ENCODE measurements around the gene ARCN1.
A peak's percentile ranks its signal among the peaks of the same experiment; 100 is the strongest.
"Not testable (repeated sequence)": the region's sequence is repeated elsewhere in the genome, so short reads cannot be mapped to it uniquely, and the experiment has no call there.

The ARCN1 gene

DNA sequence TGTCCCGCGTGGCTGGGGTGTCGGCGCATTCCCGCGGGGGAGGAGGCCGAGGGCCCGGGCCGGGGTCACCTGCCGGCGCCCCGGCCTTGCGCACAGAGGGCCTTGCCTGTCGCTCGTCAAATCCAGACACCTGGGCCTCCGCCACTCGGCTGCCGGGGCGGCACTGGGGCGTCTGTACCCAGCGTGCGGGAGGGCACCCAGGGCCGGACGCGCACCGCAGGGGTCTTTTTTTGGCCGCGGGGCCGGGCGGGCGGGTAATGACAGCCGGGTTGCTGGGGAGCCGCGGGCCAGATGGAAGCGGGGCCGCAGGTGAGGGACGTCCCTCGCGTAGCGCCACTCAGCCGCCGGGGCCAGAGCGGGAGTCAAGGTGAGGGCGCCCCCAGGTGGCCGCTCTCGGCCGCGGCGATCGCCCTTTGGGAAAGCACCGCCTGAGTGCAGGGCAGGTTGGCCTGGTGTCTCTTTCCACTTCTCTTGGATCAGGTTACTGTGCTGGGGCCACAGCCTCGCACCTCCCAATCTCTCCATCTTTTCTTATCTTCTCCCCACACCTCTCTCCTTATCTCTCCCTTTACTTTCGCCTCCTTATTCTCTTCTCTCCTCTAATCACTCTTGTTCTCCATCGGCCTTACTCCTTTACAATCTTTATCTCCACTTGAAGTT lies 38.7 kb downstream of the ARCN1 start:
- TF ChIP-seq, protein P1, sequence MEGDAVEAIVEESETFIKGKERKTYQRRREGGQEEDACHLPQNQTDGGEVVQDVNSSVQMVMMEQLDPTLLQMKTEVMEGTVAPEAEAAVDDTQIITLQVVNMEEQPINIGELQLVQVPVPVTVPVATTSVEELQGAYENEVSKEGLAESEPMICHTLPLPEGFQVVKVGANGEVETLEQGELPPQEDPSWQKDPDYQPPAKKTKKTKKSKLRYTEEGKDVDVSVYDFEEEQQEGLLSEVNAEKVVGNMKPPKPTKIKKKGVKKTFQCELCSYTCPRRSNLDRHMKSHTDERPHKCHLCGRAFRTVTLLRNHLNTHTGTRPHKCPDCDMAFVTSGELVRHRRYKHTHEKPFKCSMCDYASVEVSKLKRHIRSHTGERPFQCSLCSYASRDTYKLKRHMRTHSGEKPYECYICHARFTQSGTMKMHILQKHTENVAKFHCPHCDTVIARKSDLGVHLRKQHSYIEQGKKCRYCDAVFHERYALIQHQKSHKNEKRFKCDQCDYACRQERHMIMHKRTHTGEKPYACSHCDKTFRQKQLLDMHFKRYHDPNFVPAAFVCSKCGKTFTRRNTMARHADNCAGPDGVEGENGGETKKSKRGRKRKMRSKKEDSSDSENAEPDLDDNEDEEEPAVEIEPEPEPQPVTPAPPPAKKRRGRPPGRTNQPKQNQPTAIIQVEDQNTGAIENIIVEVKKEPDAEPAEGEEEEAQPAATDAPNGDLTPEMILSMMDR (conservative IDR thresholded peaks at IDR 0.05; ENCODE audit: low read depth, low read length), result peak; percentile 82
- no peak overlapping the region for H3K4me3 ChIP-seq (ENCODE audit: low read length)
- no peak for DNase-seq (ENCODE audit: low read depth)

- H3K4me3 ChIP-seq (ENCODE audit: low read length); DNase-seq (ENCODE audit: low read depth): not testable (repeated sequence)
Measured at GRCh38 chr11:118611433-118611795, 39.2 kb downstream of the ARCN1 start.

DNA sequence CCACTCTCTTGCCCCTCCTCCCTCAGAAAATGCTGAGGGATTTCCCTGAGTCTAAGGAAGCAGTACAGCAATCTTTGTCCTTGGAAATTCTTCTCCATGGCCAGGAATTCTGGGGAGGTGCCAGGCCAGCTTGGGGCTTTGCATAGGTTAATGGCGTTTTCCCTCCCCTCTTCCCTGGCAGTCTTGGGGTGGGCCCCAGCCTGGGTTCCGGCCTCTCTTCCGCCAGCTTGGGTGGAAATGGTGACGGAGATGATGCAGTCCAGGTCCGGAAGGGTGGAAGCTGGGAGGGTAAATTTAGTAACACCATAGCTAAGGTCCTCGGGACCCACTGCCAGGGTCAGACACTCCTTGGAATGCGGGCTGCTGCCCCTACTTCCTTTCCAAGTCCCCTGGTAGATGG lies 40.2 kb downstream of the ARCN1 start:
- DNase-seq (ENCODE audit: low read depth), result no peak
- TF ChIP-seq, protein P1 (conservative IDR thresholded peaks at IDR 0.05; ENCODE audit: low read depth, low read length), result no peak
- H3K4me3 ChIP-seq (ENCODE audit: low read length), result no peak overlapping the region

- no peak overlapping the region for H3K4me3 ChIP-seq (ENCODE audit: low read length)
- no peak for DNase-seq (ENCODE audit: low read depth)
- TF ChIP-seq, protein P1 (conservative IDR thresholded peaks at IDR 0.05; ENCODE audit: low read depth, low read length), result no peak
Measured at GRCh38 chr11:118614511-118614910, 42.3 kb downstream of the ARCN1 start.

GRCh38 chr11:118615282-118615975 lies 43.2 kb downstream of the ARCN1 start:
- TF ChIP-seq, protein P1 (conservative IDR thresholded peaks at IDR 0.05; ENCODE audit: low read depth, low read length), result no peak
- DNase-seq (ENCODE audit: low read depth), result peak; percentile 69
- no peak overlapping the region for H3K4me3 ChIP-seq (ENCODE audit: low read length)

GRCh38 chr11:118615976-118616371 lies 43.8 kb downstream of the ARCN1 start:
- DNase-seq (ENCODE audit: low read depth), result no peak
- TF ChIP-seq, protein P1 (conservative IDR thresholded peaks at IDR 0.05; ENCODE audit: low read depth, low read length), result no peak
- no peak overlapping the region for H3K4me3 ChIP-seq (ENCODE audit: low read length)

GRCh38 chr11:118618115-118618990 lies 46.1 kb downstream of the ARCN1 start:
- H3K4me3 ChIP-seq (ENCODE audit: low read length), result no peak overlapping the region
- DNase-seq (ENCODE audit: low read depth), result no peak
- TF ChIP-seq, protein P1 (conservative IDR thresholded peaks at IDR 0.05; ENCODE audit: low read depth, low read length), result no peak

All from retinal pigment epithelial cell (primary cell).